GM18517 (cell line): ENCODE results near the gene PAQR6.

Experiments
- ATAC-seq: cut with Tn5 transposase; IDR thresholded peaks from one replicate; pipeline ENCODE4 v1.9.1; 2021; ENCODE audit warnings: mild to moderate bottlenecking, moderate library complexity; ENCODE audit not compliant: unreplicated experiment

Gene PAQR6, protein sequence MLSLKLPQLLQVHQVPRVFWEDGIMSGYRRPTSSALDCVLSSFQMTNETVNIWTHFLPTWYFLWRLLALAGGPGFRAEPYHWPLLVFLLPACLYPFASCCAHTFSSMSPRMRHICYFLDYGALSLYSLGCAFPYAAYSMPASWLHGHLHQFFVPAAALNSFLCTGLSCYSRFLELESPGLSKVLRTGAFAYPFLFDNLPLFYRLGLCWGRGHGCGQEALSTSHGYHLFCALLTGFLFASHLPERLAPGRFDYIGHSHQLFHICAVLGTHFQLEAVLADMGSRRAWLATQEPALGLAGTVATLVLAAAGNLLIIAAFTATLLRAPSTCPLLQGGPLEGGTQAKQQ

DNA sequence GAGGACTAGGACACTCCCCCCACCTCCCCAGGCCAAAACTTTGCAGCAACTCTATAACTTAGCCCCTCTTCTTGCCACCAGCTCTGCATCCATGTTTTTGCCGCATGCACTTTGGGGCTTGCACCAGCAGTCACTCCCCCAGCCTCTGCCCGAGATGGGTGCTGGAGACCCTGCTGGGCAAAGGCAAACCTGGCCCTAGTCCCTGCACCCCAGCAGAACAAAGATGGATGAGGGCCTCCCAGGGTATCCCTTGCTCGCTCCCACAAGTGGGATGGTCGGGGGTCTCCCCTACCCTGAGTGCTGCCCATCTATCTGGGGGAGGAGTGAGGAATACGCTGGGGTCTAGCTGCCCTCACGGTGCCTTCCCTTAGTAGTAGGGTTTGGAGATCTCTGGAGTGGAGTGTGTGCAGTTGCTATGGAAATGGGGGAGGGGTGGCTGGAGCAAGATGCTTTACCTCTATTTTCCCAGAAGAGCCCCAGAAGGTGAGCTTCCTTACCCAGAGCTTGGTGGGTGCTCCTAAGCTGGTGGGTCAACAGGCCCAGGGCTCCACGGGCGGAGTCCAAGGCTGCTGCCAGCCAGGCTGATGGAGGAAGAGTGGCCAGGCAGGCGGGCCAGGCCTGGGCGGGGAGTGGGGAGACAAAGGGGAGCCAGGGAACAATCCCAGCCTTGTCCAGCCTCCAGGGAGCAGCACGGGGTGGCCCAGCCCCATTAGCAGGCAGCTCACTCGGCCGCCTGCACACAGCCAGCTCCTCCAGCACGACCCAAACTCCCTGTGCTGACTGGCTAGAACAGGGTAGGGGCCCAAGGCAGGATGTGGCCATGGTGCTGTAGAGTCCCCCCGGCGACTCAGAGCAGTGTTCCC lies at the start of gene PAQR6:
PAQR6 (minus strand) TSS at position 597 of the 863 bp plus-strand sequence. CDS start 1,325 bp downstream, outside the sequence.
- no peak for ATAC-seq

DNA sequence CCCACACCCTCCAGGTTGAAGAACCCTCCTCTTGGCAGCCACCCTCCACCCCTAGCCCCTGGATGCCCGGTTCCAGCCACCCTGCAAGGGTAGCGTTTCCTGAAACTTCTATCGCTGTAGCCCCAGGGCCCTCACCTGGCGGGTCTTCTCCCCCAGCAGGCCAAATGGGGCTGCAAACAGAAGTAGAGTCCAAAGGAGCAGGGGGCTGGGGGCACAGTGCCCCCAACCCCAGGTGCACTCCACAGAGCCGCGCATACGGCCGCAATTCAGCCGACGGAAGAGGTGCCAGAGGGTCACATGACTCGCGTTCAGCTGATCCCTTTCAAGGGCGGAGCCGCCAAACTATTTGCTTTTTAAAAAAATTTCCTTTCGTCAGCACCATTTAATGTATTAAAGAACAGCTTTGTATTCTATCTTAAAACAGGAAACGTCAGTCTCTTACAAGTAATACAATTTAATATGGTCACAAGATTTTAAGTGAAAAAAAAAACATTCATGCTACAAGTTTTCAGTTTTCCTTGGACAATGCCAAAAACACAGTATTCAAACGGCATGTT lies 47.6 kb upstream of the PAQR6 start, which contains the start of gene GLMP:
GLMP (minus strand) TSS at position 289 of the 557 bp plus-strand sequence; CDS start at position 255, 34 bp downstream.
- ATAC-seq, result no peak

DNA sequence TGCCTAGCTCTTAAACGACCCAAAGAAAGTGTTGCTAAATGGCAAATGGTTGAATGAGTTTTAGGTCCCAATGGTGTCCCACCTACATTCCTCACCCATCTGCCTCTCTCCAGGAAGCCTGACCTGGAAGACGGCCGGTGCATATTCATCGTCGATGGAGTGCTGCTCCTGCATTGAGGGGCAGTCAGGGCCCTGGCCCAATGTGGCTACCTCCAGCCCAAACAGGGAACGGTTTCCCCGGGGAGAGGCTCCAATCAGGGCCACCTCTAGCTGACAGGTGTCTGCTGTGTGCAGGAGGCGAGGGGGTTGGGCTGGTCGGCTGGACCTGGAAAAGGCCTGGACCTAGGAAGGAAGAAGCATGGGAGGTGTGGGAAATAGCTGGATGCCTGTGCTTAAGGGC lies 46.0 kb upstream of the PAQR6 start:
- no peak for ATAC-seq

DNA sequence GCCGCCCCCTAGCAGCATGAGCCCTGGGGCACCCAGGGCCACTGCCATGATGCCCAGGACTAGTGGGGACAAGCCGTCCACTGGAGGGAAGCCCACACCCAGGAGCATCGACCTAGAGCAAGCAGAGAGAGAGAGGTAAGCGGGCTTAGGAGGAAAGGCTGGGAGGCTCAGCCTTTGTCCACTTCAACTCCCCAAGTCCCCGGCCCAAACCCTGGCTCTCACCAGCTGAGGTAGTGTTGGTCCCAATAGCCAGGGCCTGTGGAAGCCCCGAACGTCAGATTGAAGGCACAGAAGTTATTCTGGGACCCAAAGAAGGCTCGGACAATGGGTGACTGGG lies 45.2 kb upstream of the PAQR6 start:
- no peak for ATAC-seq

DNA sequence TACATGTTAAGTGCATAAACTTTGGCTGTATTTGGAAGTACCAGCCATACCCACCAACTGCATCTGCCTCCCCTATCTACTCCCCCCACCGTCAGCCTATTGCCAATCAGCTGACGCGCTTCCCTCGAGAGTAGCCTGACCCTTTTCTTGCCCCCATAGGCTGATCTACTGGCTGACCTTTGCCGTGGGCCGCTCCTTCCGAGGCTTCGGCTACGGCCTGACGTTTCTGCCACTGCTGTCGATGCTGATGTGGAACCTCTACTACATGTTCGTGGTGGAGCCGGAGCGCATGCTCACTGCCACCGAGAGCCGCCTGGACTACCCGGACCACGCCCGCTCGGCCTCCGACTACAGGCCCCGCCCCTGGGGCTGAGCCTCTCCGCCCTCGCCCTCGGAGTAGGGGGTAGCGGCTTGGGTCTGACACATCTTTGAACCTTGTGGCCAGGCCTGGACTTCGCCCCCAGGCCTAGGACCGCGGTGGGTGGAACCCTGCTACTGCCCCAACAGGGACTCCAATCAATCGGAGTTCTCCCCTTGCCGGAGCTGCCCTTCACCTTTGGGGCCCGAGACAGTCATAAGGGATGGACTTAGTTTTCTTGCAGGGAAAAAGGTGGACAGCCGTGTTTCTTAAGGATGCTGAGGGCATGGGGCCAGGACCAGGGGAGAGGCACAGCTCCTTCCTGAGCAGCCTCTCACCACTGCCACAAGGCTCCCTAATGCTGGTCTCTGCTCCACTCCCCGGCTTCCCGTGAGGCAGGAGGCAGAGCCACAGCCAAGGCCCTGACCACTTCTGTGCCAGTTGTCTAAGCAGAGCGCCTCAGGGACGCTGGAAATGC lies 43.6 kb upstream of the PAQR6 start:
- peak; percentile 51 for ATAC-seq

DNA sequence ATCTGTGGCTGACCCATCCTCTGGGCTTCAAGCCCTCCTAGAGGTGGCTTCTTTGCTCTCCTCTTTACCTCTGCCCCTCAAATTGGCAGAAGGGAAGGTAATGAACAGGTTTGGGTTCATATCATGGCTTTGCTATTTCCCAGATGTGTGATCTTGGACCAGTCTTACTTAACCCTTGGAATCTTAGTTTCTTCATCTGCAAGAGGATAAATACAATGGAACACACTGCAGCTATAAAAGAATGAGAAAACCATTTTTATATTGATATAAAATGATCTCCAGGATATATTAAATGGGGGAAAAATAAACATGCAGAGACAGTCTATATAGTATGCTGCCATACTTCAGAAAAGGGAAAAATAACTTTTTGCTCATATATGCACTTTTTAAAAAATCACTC lies 42.0 kb upstream of the PAQR6 start:
- no peak for ATAC-seq

DNA sequence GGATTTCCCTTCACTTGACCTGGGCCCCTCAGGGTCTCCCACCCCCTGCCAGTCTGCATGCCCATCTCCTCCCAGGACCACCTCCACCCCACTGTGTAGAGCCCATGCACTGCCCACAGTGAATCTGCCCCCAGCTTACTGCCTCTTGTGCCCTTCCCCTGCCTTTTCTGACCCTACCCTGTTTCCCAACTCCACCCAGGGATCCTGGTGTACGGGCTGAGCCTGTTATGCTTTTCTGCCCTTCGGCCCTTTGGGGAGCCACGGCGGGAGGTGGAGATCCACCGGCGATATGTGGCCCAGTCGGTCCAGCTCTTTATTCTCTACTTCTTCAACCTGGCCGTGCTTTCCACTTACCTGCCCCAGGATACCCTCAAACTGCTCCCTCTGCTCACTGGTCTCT lies 38.2 kb upstream of the PAQR6 start:
- no peak for ATAC-seq

DNA sequence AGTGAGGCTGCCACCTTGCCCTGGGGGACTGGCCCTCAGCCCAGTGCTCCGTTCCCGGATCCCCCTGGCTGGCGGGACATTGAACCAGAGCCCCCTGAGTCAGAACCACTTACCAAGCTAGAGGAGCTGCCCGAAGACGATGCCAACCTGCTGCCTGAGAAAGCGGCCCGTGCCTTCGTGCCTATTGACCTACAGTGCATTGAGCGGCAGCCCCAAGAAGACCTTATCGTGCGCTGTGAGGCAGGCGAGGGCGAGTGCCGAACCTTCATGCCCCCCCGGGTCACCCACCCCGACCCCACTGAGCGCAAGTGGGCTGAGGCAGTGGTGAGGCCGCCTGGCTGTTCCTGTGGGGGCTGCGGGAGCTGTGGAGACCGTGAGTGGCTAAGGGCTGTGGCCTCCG lies 37.6 kb upstream of the PAQR6 start:
- ATAC-seq, result no peak

DNA sequence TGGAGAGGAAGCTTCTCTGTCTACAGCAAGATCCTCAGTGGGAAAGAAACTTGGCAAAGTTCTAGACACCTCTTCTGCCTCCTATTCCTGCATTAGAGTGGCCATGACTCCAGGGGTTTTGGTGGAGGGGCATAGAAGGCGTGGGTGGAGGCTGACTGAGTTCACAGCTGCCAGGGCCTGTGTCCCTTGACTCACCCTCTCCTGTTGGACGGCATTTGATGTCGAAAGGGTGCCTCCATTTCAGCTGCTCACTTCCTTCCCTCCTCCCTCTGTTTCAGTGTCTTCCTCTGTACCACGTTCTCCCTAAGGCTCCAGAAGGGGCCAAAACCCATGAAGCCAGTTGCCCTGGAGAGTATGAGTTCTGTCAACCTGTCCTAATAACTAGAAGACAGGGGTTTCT lies 36.9 kb upstream of the PAQR6 start:
- no peak for ATAC-seq

DNA sequence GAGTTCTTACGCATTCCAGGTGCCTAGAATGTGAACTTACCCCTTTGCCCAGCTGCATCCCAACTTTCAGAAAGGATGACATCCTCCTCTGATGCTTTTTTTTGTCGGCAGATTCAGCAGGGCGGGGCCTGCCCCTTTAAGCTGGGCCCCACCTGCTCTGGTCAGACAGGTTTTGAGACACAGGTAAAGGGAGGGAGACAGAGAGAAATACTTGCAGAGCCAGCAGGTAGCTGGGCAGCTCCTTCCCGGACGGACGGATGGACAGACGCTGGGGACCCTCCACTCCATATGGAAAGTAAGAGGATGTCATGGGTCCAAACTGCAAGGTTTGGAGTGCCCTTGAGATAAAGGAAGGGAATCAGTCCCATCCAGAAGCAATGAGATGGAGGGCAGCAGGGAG lies 36.3 kb upstream of the PAQR6 start, which contains the start of gene TMEM79:
TMEM79 (plus strand) TSS at position 214 of the 400 bp plus-strand sequence. CDS start 902 bp downstream, outside the sequence.
- ATAC-seq, result no peak

DNA sequence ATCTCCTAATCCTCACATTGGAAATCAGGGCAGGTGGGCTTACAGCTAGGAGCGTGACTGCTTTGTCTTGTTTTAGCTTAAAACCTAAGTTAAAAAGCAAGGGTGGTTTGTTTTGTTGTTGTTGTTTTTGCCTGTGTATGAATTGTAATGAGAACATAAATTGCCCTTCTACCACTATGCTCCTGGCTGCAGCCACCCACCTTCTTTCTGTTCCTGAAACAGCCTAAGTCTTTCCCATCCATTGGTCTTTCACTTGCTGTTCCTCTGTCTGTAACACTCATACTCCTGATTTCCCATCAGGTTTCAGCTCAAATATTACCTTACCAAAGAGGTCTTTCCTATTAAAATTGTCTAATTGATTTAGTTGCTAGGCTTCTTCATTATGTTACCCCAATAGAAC lies 35.7 kb upstream of the PAQR6 start:
- ATAC-seq, result no peak

DNA sequence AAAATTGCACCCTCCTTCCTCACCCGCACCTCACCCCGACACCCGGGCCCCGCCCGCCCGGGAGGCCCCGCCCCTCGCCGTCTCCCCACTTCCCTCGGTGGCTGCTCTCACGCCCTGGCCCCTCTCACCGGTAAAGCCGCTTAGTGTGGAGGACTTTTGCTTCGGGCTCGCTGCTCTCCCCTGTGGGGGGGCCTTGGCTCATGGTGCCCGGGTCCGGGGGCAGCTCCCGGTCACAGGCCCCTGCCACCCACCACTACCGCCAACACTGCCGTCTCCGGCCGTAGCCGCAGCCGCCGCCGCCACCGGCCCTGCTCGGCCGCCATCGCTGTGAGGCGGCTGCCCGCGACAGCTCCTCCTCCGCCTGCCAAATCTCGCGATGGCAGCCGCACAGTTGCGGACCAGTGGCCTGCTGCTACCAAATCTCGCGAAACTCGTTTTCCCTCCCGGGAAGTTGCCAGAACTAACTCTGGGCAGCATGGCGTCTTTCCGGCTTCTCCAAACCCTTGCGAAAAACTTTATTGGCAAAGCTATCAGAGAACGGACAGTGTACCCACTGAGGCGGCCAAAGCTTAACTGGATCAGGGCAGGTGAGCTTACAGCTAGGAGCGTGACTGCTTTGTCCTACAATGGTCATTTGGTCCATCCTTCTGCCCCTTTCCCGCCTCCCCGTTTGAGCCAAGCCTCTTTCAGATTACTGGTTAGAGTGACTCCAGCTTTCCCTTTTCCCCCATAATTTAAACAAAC lies 34.8 kb upstream of the PAQR6 start, which contains the start of gene SMG5:
SMG5 (minus strand) TSS at position 347 of the 744 bp plus-strand sequence; CDS start at position 202, 145 bp downstream.
- ATAC-seq, result peak; percentile 81

DNA sequence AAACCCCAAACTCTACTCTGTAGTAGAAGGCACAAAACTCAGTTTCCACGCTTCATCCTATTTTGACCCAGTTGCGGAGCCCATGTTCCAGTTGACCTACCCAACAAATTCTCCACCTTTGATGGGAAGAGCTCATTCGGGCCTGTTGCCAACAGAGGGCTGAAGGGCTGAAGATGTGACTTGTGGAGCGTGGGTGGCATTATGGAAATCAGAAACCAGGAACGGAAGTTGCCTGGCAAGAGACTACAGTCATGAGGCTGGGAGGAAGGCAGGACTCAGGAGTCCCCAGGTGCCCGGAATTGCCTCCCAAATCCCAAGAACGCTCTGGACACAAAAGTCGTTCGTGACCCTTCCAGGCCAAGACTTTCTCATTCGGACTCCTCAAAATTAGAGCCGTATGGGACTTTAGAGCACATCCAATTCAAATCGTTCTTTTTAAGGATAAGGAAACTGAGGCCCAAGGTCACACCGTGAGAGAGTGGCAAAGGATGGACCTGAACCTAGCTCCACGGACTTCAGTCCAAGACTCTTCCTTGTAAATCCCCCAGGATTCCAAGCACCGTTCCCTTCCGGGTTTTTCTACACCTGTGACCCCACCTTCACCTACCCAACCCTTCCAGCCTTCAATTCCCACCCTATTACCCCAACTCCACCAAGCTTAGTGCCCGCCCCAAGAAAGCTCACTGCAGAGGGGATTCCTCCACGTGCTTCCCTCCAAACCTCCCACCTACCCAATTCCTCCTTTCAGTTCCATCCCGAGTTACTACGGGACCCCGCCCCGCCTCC lies 34.0 kb upstream of the PAQR6 start:
- ATAC-seq, result peak; percentile 6

DNA sequence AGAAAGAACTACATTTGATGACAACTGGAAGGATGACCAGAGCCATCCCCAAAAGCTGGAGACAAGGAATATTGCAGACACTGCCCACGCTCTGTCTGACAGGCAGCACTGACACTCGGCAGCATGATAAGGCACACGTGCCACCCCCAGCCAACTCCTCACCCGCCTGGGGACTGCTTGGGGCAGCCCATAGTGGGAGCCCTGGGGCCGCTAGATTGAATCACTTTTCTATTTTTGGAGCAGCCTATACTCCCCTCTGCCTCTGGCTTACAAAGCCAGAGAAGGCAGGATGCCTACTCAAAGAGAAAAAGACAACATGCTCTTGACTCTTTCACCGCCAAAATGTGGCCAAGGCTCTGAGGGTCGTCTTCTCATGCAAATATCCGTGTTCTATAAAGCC lies 33.4 kb upstream of the PAQR6 start:
- peak; percentile 43 for ATAC-seq

DNA sequence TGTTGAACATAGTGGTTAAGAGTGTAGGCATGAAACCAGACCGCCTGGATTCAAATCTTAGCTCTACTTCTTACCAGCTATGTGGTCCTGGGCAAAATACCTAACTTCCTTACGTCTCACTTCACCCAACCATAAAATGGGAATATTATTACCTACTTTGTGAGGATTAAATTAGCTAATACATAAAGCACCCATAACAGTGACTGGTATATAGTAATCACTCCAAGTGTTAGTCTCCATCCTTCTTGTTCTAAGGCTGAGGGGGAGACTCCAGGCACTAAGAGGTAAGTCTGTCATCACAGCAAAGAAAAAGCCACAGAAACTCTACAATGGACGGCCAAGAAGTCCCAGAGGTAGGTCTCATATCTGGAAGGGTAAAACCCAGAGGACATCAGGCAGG lies 32.0 kb upstream of the PAQR6 start:
- ATAC-seq, result no peak

DNA sequence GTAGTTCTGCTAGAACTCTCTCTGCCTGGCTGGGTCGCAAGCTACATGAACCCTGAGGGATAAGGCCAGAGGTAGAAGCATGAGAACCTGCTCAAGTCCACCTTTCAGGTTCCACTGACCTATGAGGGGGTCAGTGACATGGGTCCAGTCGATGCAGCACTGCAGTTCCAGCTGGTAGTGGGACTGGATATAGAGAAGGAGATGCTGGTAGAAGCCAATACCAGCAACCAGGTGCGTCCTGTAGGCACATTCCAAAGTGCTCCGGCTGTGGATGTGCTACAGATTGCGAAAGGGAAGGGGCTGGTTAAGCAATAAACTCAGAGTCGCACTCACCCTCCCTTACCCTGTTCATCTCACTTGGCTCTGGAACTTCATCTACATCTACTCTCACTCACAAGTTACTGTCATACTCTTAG lies 29.1 kb upstream of the PAQR6 start:
- ATAC-seq, result no peak

DNA sequence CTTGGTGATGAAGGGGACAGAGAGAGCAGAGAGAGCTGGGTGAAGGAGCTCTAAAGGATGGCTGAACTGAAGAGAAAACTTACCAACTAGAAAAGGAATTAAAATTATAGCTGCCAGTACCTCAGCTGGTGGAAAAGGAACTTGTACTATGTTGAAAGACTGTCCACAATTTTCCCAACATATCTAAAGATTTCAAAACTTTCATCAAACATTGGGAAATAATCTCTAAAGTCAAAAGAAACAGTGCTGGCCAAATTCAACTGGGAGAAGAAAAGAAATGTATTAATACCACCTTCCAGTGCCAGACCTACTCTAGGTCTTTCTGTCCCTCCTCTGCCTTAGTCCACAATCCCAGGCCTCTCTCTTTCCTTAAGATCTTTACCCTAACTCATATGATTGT lies 28.7 kb upstream of the PAQR6 start:
- no peak for ATAC-seq

DNA sequence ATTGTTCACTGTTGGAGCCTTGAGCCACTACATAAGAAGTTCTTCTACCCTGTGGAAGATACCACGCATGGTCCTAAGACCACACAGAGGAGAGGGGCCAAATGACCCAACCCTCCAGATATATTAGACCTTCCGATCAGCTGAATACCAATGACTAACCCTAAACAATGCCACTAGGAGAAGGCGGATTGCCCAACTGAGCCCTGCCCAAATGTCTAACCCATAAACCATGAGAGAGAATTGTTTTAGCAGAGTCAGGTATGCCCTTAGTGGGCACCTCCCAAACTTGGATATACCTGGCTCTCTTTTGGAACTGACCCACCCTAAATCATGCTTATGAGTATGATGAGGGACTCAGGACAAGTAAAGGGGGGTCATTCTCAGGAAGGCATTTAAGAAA lies 22.5 kb upstream of the PAQR6 start:
- no peak for ATAC-seq

DNA sequence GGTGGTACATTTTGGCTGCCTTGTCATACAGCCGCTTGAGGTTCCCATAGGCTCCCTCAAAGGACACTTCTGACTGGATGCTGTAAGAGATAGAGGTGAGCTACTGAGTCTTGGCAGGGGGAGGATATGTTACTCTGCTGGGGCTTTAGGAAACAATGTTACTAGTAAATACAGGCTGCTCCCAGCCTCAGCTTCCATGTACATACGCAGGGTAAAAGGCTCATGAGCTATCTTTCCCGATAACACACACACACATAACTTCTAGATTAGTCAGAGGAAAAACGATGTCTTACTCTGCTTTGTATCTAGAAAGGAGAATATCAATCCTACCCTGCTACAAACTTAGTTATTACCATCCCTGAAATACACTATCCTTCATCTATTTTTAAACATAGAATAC lies 20.5 kb upstream of the PAQR6 start:
- ATAC-seq, result no peak
